Breast epithelium (tissue), 3 donors: ENCODE results near the gene TMEM19.

Source experiments
- CTCF ChIP-seq, 3 donors: fragments of 450-650 bp; IDR thresholded peaks; one replicate each; pipeline ENCODE4 v1.5.1; 2016 to 2017; ENCODE audit warnings: antibody characterized with exemption in 3 of 3, mild to moderate bottlenecking in 3 of 3, moderate library complexity in 3 of 3
- POLR2A ChIP-seq: fragments of 450-650 bp; IDR thresholded peaks from one replicate; pipeline ENCODE4 v1.6.1; 2016; ENCODE audit warnings: antibody characterized with exemption, mild to moderate bottlenecking, moderate library complexity
- POLR2AphosphoS5 ChIP-seq, 3 donors: sonication (generic); formaldehyde crosslinking; IDR thresholded peaks; one replicate each; pipeline ENCODE4 v1.6.1; 2017; ENCODE audit warnings: antibody characterized with exemption in 3 of 3

- TF ChIP-seq CTCF (IDR thresholded peaks at IDR 0.05) = no peak
- TF ChIP-seq POLR2AphosphoS5 (IDR thresholded peaks at IDR 0.05) = no peak
- no peak for TF ChIP-seq POLR2A
Measured at GRCh38 chr12:71640316-71640715, 45.6 kb upstream of the TMEM19 start.
